ENCODE measurements around the gene CDRT4. TPM values are rescaled to one million over a fixed set of nuclear protein-coding genes. Genes with fewer than 3 reads are reported as not detected.

CDRT4 gene
- total RNA-seq, 4 donors from 2014 or later, result 1.8 to 8.7 (median 7.0) TPM

GRCh38 chr17:15438491-15439105 lies 28.8 kb downstream of the CDRT4 start:
- no peak for TF ChIP-seq CTCF (IDR thresholded peaks at IDR 0.05; ENCODE audit: low read depth)

GRCh38 chr17:15437303-15437635 lies 30.2 kb downstream of the CDRT4 start:
- TF ChIP-seq CTCF (IDR thresholded peaks at IDR 0.05; ENCODE audit: low read depth), result no peak

- TF ChIP-seq CTCF (IDR thresholded peaks at IDR 0.05; ENCODE audit: low read depth), result no peak
Observed at GRCh38 chr17:15436473-15437302, 30.7 kb downstream of the CDRT4 start.

GRCh38 chr17:15434956-15435355 lies 32.5 kb downstream of the CDRT4 start:
- TF ChIP-seq CTCF (IDR thresholded peaks at IDR 0.05; ENCODE audit: low read depth), result no peak

GRCh38 chr17:15432807-15433611 lies 34.4 kb downstream of the CDRT4 start:
- TF ChIP-seq CTCF (IDR thresholded peaks at IDR 0.05; ENCODE audit: low read depth), result no peak

GRCh38 chr17:15431766-15432165 lies 35.7 kb downstream of the CDRT4 start:
- no peak for TF ChIP-seq CTCF (IDR thresholded peaks at IDR 0.05; ENCODE audit: low read depth)

- no peak for TF ChIP-seq CTCF (IDR thresholded peaks at IDR 0.05; ENCODE audit: low read depth)
Observed at GRCh38 chr17:15431196-15431595, 36.2 kb downstream of the CDRT4 start.

Measured in subcutaneous adipose tissue (tissue), 4 donors.